Nephron (organoid): ENCODE measurements around the gene DHRS7.

Experiments used
- H3K27ac Mint-ChIP-seq, 3 experiments: 2 replicates each; pipeline ENCODE4 v1.8.0; 2020; ENCODE audit warnings: mixed read lengths in 3 of 3, mild to moderate bottlenecking in 2 of 3, moderate library complexity in 1 of 3
- H3K27me3 Mint-ChIP-seq: 2 replicates; pipeline ENCODE4 v1.8.0; 2021; ENCODE audit warnings: low read depth, mild to moderate bottlenecking, moderate library complexity, mixed read lengths
- H3K36me3 Mint-ChIP-seq: 2 replicates; pipeline ENCODE4 v1.8.0; 2020; ENCODE audit warnings: low read depth, mixed read lengths
- H3K4me1 Mint-ChIP-seq: 2 replicates; pipeline ENCODE4 v1.8.0; 2020; ENCODE audit warnings: mixed read lengths
- H3K4me3 Mint-ChIP-seq, 3 experiments: 2 replicates each; pipeline ENCODE4 v1.8.0; 2020; ENCODE audit warnings: mild to moderate bottlenecking in 3 of 3, mixed read lengths in 3 of 3, moderate library complexity in 2 of 3
- H3K9me3 Mint-ChIP-seq: 2 replicates; pipeline ENCODE4 v1.8.0; 2020; ENCODE audit warnings: mixed read lengths
- CTCF ChIP-seq, 3 experiments: fragments of 200-600 bp; sonication (generic); IDR thresholded peaks; one replicate each; pipeline ENCODE4 v1.5.0; 2021; ENCODE audit warnings: antibody characterized with exemption in 3 of 3; ENCODE audit not compliant: unreplicated experiment in 3 of 3

DHRS7 gene

DNA sequence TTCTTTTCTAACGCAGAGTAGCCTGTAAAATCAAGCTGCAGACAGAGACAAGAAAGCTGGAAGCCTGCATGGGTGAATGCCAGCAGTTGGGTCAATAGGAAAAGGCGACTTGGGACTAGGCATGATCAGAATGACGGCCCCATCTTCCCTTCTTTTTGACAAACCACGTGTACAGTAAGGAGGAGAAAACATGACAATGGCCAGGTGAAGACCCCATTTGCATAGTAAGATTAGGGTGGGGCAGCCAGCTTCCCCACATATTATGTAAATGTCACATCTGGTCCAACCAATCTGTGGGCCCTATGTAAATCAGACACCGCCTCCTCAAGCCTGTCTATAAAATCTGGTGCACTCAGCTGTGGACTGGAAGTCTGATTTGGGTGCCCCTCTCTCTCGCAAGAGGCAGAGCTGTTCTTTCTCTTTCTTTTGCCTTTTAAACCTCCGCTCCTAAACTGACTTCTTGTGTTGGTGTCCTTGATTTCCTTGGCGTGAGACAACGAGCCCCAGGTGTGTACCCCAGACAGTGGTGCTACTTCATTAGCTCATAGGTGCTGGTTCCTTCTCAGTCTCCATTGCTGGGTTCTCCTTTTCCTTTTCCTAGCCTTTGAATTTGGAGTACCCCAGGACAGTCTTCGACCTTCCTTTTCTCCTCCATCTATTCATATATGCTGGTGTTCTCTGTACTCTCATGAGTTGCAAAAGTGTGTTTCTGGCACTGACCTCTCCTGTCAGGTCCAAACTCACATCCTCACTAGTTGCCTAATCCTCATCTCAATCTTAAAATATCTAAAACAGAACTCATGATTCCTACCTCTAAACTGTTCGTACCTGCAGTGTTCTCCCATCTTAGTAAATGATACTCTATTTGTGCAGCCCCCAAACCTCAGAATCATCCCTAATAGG, 9.4 kb upstream of the DHRS7 start:
- H3K27ac Mint-ChIP-seq, result no peak overlapping the region
- no peaks in the 10 kb centered on the region for H3K27me3 Mint-ChIP-seq
- no peak for TF ChIP-seq CTCF (IDR thresholded peaks at IDR 0.05; ENCODE audit: unreplicated experiment in 3 of 3)
- H3K4me1 Mint-ChIP-seq, result no peaks in the 10 kb centered on the region
- no peaks in the 10 kb centered on the region for H3K36me3 Mint-ChIP-seq
- no peak overlapping the region for H3K4me3 Mint-ChIP-seq
- H3K9me3 Mint-ChIP-seq, result peaks cover 3% of the 10 kb centered on the region

DNA sequence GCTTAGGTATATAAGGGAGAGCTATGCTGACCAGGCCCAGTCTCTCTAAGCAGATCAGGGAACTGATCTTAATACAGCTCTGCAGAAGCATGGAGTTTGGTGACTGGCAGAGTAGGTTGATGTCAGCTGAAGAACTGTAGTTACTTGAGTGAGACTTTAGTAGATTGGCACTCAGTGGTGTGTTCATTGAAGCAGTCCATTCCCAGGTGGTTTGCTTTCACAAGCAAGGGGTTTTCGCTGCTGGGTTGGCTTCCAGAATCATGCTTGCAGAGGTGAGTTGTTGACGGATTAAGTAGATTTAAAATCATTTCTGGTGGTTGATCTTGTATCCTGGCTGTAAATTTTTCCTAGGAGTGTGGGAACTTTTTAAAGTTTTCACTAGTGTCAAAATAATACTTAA, 6.5 kb upstream of the DHRS7 start:
- Mint-ChIP-seq H3K4me1 (peaks cover under 1% of the 10 kb centered on the region), H3K4me3 (no peak overlapping the region), H3K9me3 (peaks cover 3% of the 10 kb centered on the region), H3K27ac (no peak overlapping the region), H3K27me3 (no peaks in the 10 kb centered on the region), H3K36me3 (no peaks in the 10 kb centered on the region)
- TF ChIP-seq CTCF (IDR thresholded peaks at IDR 0.05; ENCODE audit: unreplicated experiment in 3 of 3), result no peak

DNA sequence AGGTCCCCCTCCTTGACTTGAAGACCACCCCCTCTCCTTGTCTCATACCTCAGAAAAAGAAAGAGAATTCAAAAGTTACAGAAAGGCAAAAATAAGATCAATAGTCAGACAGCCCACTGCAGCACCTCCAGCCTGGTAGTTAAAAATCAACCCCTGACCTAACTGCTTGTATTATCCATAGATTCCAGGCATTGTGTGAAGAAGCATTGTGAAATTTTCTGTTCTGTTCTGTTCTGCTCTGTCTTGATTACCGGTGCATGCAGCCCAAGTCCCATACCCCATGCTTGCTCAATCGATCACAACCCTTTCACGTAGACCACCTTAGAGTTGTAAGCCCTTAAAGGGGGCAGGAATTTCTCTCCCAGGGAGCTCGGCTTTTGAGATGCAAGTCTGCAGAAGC, 5.8 kb upstream of the DHRS7 start:
- peaks cover 8% of the 10 kb centered on the region for H3K4me1 Mint-ChIP-seq
- H3K27me3 Mint-ChIP-seq, result no peaks in the 10 kb centered on the region
- H3K36me3 Mint-ChIP-seq, result no peaks in the 10 kb centered on the region
- H3K4me3 Mint-ChIP-seq, result no peak overlapping the region
- no peak for TF ChIP-seq CTCF (IDR thresholded peaks at IDR 0.05; ENCODE audit: unreplicated experiment in 3 of 3)
- peaks cover 3% of the 10 kb centered on the region for H3K9me3 Mint-ChIP-seq
- no peak overlapping the region for H3K27ac Mint-ChIP-seq

DNA sequence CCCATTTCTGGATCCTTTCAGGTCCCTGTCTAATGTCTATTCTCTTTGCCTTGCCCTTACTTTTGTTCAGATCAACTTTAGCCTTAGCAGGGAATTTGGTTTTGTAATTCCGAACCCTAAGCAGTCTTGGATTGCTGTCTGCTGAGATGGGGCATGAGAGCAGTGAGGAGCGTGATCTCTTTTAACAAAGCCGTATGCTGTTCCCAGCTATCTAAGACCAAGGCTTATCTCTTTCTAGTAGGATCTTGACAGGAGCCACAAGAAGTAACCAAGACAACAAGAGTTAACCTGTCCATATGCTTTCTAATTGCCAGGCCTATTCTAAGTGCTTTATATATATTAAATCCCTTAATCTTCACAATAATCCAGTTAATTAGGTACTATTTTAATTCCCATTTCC, 4.5 kb upstream of the DHRS7 start:
- H3K27me3 Mint-ChIP-seq, result no peaks in the 10 kb centered on the region
- no peak overlapping the region for H3K27ac Mint-ChIP-seq
- TF ChIP-seq CTCF (IDR thresholded peaks at IDR 0.05; ENCODE audit: unreplicated experiment in 3 of 3), result no peak
- H3K36me3 Mint-ChIP-seq, result no peaks in the 10 kb centered on the region
- peaks cover 13% of the 10 kb centered on the region for H3K4me1 Mint-ChIP-seq
- H3K4me3 Mint-ChIP-seq, result no peak overlapping the region
- peaks cover 3% of the 10 kb centered on the region for H3K9me3 Mint-ChIP-seq

DNA sequence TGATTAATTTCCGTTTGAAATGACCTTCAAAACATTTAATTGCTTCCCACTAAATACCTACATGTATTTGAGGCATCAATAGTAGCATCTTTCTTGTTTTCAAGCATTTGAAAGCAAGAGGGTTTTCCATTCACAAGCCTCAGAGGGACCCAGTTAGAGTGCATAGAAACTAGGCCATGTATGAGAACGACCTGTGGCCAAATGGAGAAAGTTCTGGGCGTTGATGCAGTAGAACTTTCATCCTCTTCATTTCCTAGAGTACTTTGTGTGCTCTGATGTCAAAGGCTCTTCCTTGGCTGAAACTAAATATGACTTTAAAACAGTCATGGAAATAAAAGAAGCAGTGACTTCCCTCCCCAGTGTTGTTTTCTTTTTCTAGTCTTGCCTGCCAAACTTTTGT, 944 bp upstream of the DHRS7 start:
- H3K4me1 Mint-ChIP-seq, result peaks cover 36% of the 10 kb centered on the region

More for the DNA sequence above, 944 bp upstream of the DHRS7 start:
- Mint-ChIP-seq H3K27ac (peak overlapping the region; percentile 84 to 98 (median 84)), H3K9me3 (peaks cover under 1% of the 10 kb centered on the region), H3K36me3 (peaks cover 8% of the 10 kb centered on the region), H3K27me3 (no peaks in the 10 kb centered on the region), H3K4me3 (peak overlapping the region; percentile 78 to 90 (median 87))
- TF ChIP-seq CTCF (IDR thresholded peaks at IDR 0.05; ENCODE audit: unreplicated experiment in 3 of 3), result no peak
